GM12878 (cell line): ENCODE results near the gene ADSL. TPM values are rescaled to one million over a fixed set of nuclear protein-coding genes. Genes with fewer than 3 reads are reported as not detected.

Experiments used
- ATAC-seq: fragments of 200-7000 bp; cut with Tn5 transposase; 3 replicates; pipeline ENCODE4 v1.9.1; 2020; ENCODE audit warnings: mild to moderate bottlenecking, moderate library complexity
- BruUV-seq: library from RNA; stranded (reverse); fragments of 400-500 nt; replicated peaks from 2 replicates; lab custom pipeline; 2021; lab: Mats Ljungman, UMichigan
- CTCF ChIA-PET: fragments of 300-600 bp; sonication (Branson Sonifier 250); formaldehyde crosslinking; extraction: SDS; loops from one replicate; lab custom pipeline; 2021; ENCODE audit warnings: inconsistent platforms; lab: Yijun Ruan, JAX
- POLR2A ChIA-PET: fragments of 350-600 bp; formaldehyde crosslinking; extraction: SDS; loops from one replicate; lab custom pipeline; 2021; ENCODE audit warnings: inconsistent platforms; lab: Charles Lee
- RAD21 ChIA-PET: fragments of 300-600 bp; sonication (Branson Sonifier 250); formaldehyde crosslinking; loops from one replicate; lab custom pipeline; 2023; ENCODE audit warnings: antibody characterized with exemption; ENCODE audit not compliant: unreplicated experiment; lab: Charles Lee
- SMC1A ChIA-PET: fragments of 300-600 bp; sonication (Branson Sonifier 250); formaldehyde crosslinking; loops from one replicate; lab custom pipeline; 2023; ENCODE audit not compliant: unreplicated experiment, uncharacterized antibody; lab: Charles Lee
- DNase-seq: peaks from one replicate; pipeline ENCODE4 v3.0.0-alpha.2; 2011; ENCODE audit warnings: low read depth, low spot score
- FAIRE-seq: peaks from 3 replicates; lab custom pipeline; 2011; peaks lifted over from hg19 to GRCh38; lab: Jason Lieb, UNC
- H2AFZ ChIP-seq: 2 replicates; pipeline ENCODE4 v1.6.0; 2011; ENCODE audit warnings: low read depth, low read length, control low read depth; ENCODE audit not compliant: control insufficient read depth
- H3K27ac ChIP-seq: 2 replicates; pipeline ENCODE4 v1.5.1; 2011; ENCODE audit warnings: control low read depth; ENCODE audit not compliant: control insufficient read depth, insufficient read depth
- H3K27me3 ChIP-seq, 2 experiments: replicated peaks in 1 of 2; 2 replicates each; pipeline versions ENCODE4 v1.6.0 to v1.6.1; 2011; ENCODE audit warnings: low read length in 1 of 2; ENCODE audit not compliant: control insufficient read depth in 2 of 2, insufficient read depth in 2 of 2
- H3K36me3 ChIP-seq, 2 experiments: 2 replicates each; pipeline ENCODE4 v1.5.1; 2011; ENCODE audit warnings: low read length in 1 of 2; ENCODE audit not compliant: control insufficient read depth in 2 of 2, insufficient read depth in 2 of 2
- H3K4me1 ChIP-seq: 2 replicates; pipeline ENCODE4 v1.6.1; 2011; ENCODE audit warnings: mild to moderate bottlenecking, low read length, moderate library complexity, mixed read lengths; ENCODE audit not compliant: control insufficient read depth, insufficient read depth
- H3K4me2 ChIP-seq: 2 replicates; pipeline ENCODE4 v1.6.0; 2011; ENCODE audit warnings: control low read depth; ENCODE audit not compliant: control insufficient read depth, insufficient read depth
- H3K4me3 ChIP-seq: fragments of 200-600 bp; sonication (generic); 2 replicates; pipeline ENCODE4 v1.5.1; 2016
- H3K79me2 ChIP-seq: 2 replicates; pipeline ENCODE4 v1.6.0; 2011; ENCODE audit warnings: low read length; ENCODE audit not compliant: control insufficient read depth, insufficient read depth
- H3K9ac ChIP-seq: 2 replicates; pipeline ENCODE4 v1.8.0; 2011; ENCODE audit warnings: low read length, control low read depth, mixed read lengths; ENCODE audit not compliant: control insufficient read depth, insufficient read depth
- H3K9me3 ChIP-seq: replicated peaks from 3 replicates; pipeline ENCODE4 v1.5.1; 2011; ENCODE audit warnings: mild to moderate bottlenecking, low read length; ENCODE audit not compliant: control insufficient read depth, insufficient read depth
- H4K20me1 ChIP-seq: 2 replicates; pipeline ENCODE4 v1.6.0; 2011; ENCODE audit not compliant: control insufficient read depth, insufficient read depth
- CEBPZ ChIP-seq: fragments of 150-350 bp; IDR thresholded peaks from 2 replicates; pipeline ENCODE4 v1.6.1; 2016; ENCODE audit warnings: low read depth, low read length
- EED ChIP-seq: sonication (generic); IDR thresholded peaks from 2 replicates; pipeline ENCODE4 v1.6.1; 2016; ENCODE audit warnings: antibody characterized with exemption, low read depth
- IRF4 ChIP-seq: IDR thresholded peaks from 2 replicates; pipeline ENCODE4 v1.6.1; 2011; ENCODE audit warnings: low read depth, low read length
- RFX5 ChIP-seq: IDR thresholded peaks from 2 replicates; pipeline ENCODE4 v1.6.1; 2011; ENCODE audit warnings: low read depth, low read length, improper control_type of control experiment
- YBX1 ChIP-seq: fragments of 450-650 bp; IDR thresholded peaks from 2 replicates; pipeline ENCODE4 v1.6.1; 2016; ENCODE audit warnings: antibody characterized with exemption
- WGBS: methylation state at CpG from one replicate; pipeline ENCODE4 v1.1.6; 2016; ENCODE audit warnings: low lambda C conversion rate; ENCODE audit not compliant: insufficient replicate concordance, insufficient coverage; ENCODE audit errors: missing lambda C conversion rate; 5-methylcytosine and 5-hydroxymethylcytosine counted together
- in situ Hi-C: fragments of 300-500 bp; cut with MboI; formaldehyde crosslinking; loops from 9 replicates; pipeline ENCODE4 v1.14.3; 2018; ENCODE audit warnings: mixed read lengths
- intact Hi-C: fragments of 100-400 bp; cut with micrococcal nuclease; formaldehyde crosslinking; loops from one replicate; pipeline ENCODE4 v1.14.2; 2022; ENCODE audit not compliant: unreplicated experiment
- polyA plus RNA-seq, 11 experiments: library from polyadenylated mRNA; depleted of rRNA in 4 of 11; unstranded in 6 of 11; stranded (reverse) in 5 of 11; fragments of >200 nt; fragmentation: Nextera tagmentation in 4 of 11; fragmentation: Illumina TruSeq in 1 of 11; extraction: Ambion mirVana in 4 of 11; extraction: Trizol in 1 of 11; gene quantifications; 1 replicate in 1 of 11; 2 replicates in 10 of 11; pipeline versions ENCODE4 v1.2.1 to v1.2.3, GENCODE V29; 2011 to 2016; ENCODE audit warnings: inconsistent platforms in 2 of 11, missing spikeins in 2 of 11, low read depth in 1 of 11
- total RNA-seq, 4 experiments: library from RNA; depleted of rRNA in 3 of 4; stranded (reverse); fragments of >200 nt in 3 of 4; fragmentation: Illumina TruSeq in 1 of 4; extraction: Trizol in 1 of 4; gene quantifications; 2 replicates each; pipeline versions ENCODE4 v1.2.1 to v1.2.3, GENCODE V29; 2013 to 2021

Gene ADSL
- total and polyA plus RNA-seq, 10 of the 15 experiments (the other 5 are each of a cell fraction or from before 2014, with no cell fraction given) = 126 to 313 (median 143) TPM

- TF ChIP-seq CEBPZ = no peak
These were observed 40.7 kb upstream of the ADSL start (continued) for GRCh38 chr22:40305625-40306024.

DNA sequence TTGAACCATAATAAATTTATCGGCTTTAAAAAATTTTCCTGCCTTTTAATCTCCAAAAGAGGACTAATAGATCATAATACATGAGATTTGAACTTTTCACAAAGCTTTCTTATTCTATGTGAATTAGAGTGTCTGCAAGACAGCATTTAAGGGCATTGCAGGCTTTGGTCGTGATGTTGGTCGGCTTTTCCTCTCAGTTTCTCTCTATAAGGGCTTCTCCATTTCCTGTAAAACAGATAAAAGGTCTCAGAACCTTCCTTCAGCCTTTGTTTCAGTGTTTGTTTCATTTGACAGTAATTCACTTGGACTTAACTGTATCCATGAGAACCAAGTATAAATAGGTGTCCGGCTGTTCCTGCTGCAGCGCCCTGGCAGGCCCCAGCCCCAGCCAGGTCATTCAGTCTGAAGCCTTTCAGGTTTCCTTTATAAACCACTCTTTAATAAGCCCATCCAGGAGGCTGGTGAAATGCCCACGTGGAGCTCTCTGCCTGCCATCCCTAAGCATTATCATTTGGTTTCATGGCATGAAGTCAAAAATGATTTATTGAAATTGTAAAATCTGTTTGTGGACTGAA, 37.2 kb upstream of the ADSL start:
- ChIA-PET POLR2A (interaction anchor here (0.7 kb wide), 1 partner anchor 8 kb away, joined by 3 read pairs; no protein-coding TSS in a partner anchor), RAD21 (no interaction called here), SMC1A (interaction anchor here (1.1 kb wide), 1 partner anchor 25 kb away, joined by 3 read pairs; no protein-coding TSS in a partner anchor), CTCF (interaction anchor here (1.0 kb wide), 1 partner anchor 613 kb away, joined by 3 read pairs; no protein-coding TSS in a partner anchor)
- Histone ChIP-seq H3K9me3 (no peaks in the 10 kb centered on the region), H3K9ac (no peak overlapping the region), H3K27ac (no peak overlapping the region), H3K4me2 (no peak overlapping the region), H3K4me3 (no peak overlapping the region), H3K27me3 (no peaks in the 10 kb centered on the region), H4K20me1 (no peaks in the 10 kb centered on the region), H3K36me3 (peaks cover 11 to 41% of the 10 kb centered on the region in 2 experiments), H2AFZ (no peak overlapping the region)
- DNase-seq (no peak), ATAC-seq (no peak)
- in situ Hi-C loops = no loop called here
- WGBS = 97% methylated on average over 6 of the region's 6 CpGs
- no peak for TF ChIP-seq YBX1
- TF ChIP-seq RFX5 = no peak
- TF ChIP-seq IRF4 = no peak
- TF ChIP-seq EED = no peak
- TF ChIP-seq, all 136 proteins: peak for 0
- Histone ChIP-seq H3K79me2 (no peaks in the 10 kb centered on the region), H3K4me1 (no peaks in the 10 kb centered on the region)
- BruUV-seq = no TSS peak
- intact Hi-C loops = no loop called here
- no peak for FAIRE-seq
